ENCODE data around the gene CAB39L. TPM values are rescaled to one million over a fixed set of nuclear protein-coding genes. Genes with fewer than 3 reads are reported as not detected.

The CAB39L gene
- total RNA-seq, 2 donors from 2014 or later, result 5.3 to 8.6 TPM

- 67 to 100% methylated on average over 1 to 3 of the region's 3 CpGs for WGBS, 2 experiments (ENCODE audit: insufficient coverage in 1 of 2, insufficient read length in 1 of 2)
- H3K4me1 ChIP-seq (ENCODE audit: control insufficient read depth, insufficient read depth, low read length), result no peaks in the 10 kb centered on the region
- no peak overlapping the region for H3K4me3 ChIP-seq (ENCODE audit: low read length)
- no peak for DNase-seq
- Mint-ChIP-seq H3K36me3 (ENCODE audit: low read depth) (no peaks in the 10 kb centered on the region), H3K9me3 (peaks cover 10% of the 10 kb centered on the region), H3K27ac (no peak overlapping the region), H3K4me1 (no peaks in the 10 kb centered on the region), H3K27me3 (ENCODE audit: insufficient read depth) (no peaks in the 10 kb centered on the region), H3K4me3 (no peak overlapping the region)
- H3K9me3 ChIP-seq (ENCODE audit: control insufficient read depth, low read length), result no peaks in the 10 kb centered on the region
- H3K36me3 ChIP-seq (ENCODE audit: control insufficient read depth, insufficient read depth, low read length), result no peaks in the 10 kb centered on the region
- H3K9ac ChIP-seq (ENCODE audit: extremely low read depth, low read length, poor library complexity, severe bottlenecking), result no peak overlapping the region
- no peak overlapping the region for H3K27ac ChIP-seq (ENCODE audit: low read depth, low read length)
- TF ChIP-seq CTCF (conservative IDR thresholded peaks at IDR 0.05), result no peak
- no peaks in the 10 kb centered on the region for H3K27me3 ChIP-seq (ENCODE audit: control insufficient read depth, insufficient read depth, low read length, poor library complexity, severe bottlenecking)
Observed at GRCh38 chr13:49376121-49376520, 67.7 kb downstream of the CAB39L start.

- no peak for DNase-seq
- Mint-ChIP-seq H3K27ac (no peak overlapping the region), H3K9me3 (peaks cover 6% of the 10 kb centered on the region), H3K27me3 (ENCODE audit: insufficient read depth) (no peaks in the 10 kb centered on the region), H3K4me1 (no peaks in the 10 kb centered on the region), H3K4me3 (no peak overlapping the region), H3K36me3 (ENCODE audit: low read depth) (no peaks in the 10 kb centered on the region)
- Histone ChIP-seq H3K9ac (ENCODE audit: extremely low read depth, low read length, poor library complexity, severe bottlenecking) (no peak overlapping the region), H3K4me1 (ENCODE audit: control insufficient read depth, insufficient read depth, low read length) (no peaks in the 10 kb centered on the region), H3K27me3 (ENCODE audit: control insufficient read depth, insufficient read depth, low read length, poor library complexity, severe bottlenecking) (no peaks in the 10 kb centered on the region), H3K9me3 (ENCODE audit: control insufficient read depth, low read length) (no peaks in the 10 kb centered on the region), H3K4me3 (ENCODE audit: low read length) (no peak overlapping the region), H3K27ac (ENCODE audit: low read depth, low read length) (no peak overlapping the region), H3K36me3 (ENCODE audit: control insufficient read depth, insufficient read depth, low read length) (no peaks in the 10 kb centered on the region)
- WGBS, 2 experiments (ENCODE audit: insufficient coverage in 1 of 2, insufficient read length in 1 of 2), result 83 to 97% methylated on average over 1 to 4 of the region's 4 CpGs
- no peak for TF ChIP-seq CTCF (conservative IDR thresholded peaks at IDR 0.05)
Observed at GRCh38 chr13:49374585-49375290, 69.1 kb downstream of the CAB39L start.

GRCh38 chr13:49373716-49374115 is 70.1 kb downstream of the CAB39L start:
- DNase-seq, result no peak
- TF ChIP-seq CTCF (conservative IDR thresholded peaks at IDR 0.05), result no peak
- Histone ChIP-seq H3K36me3 (ENCODE audit: control insufficient read depth, insufficient read depth, low read length) (no peaks in the 10 kb centered on the region), H3K9ac (ENCODE audit: extremely low read depth, low read length, poor library complexity, severe bottlenecking) (no peak overlapping the region), H3K4me1 (ENCODE audit: control insufficient read depth, insufficient read depth, low read length) (no peaks in the 10 kb centered on the region), H3K9me3 (ENCODE audit: control insufficient read depth, low read length) (no peaks in the 10 kb centered on the region), H3K27me3 (ENCODE audit: control insufficient read depth, insufficient read depth, low read length, poor library complexity, severe bottlenecking) (no peaks in the 10 kb centered on the region), H3K27ac (ENCODE audit: low read depth, low read length) (no peak overlapping the region), H3K4me3 (ENCODE audit: low read length) (no peak overlapping the region)
- Mint-ChIP-seq H3K4me1 (no peaks in the 10 kb centered on the region), H3K27ac (no peak overlapping the region), H3K4me3 (no peak overlapping the region), H3K9me3 (peaks cover 5% of the 10 kb centered on the region), H3K36me3 (ENCODE audit: low read depth) (no peaks in the 10 kb centered on the region), H3K27me3 (ENCODE audit: insufficient read depth) (no peaks in the 10 kb centered on the region)
- 84% methylated on average over 2 of the region's 2 CpGs; no CpG with 5 or more reads in 1 of the 2 experiments for WGBS, 2 experiments (ENCODE audit: insufficient coverage in 1 of 2, insufficient read length in 1 of 2)
